Activated CD4-positive, alpha-beta memory T cell treated with anti-CD3 and anti-CD28 coated beads, Interleukin-2, amount 10 ng/mL, durations not matched to agents 7 days and 5 days (primary cell): ENCODE data around the gene HOXD9. TPM values are rescaled to one million over a fixed set of nuclear protein-coding genes. Genes with fewer than 3 reads are reported as not detected.

ENCODE experiments used
- CTCF ChIA-PET: fragments of 350-600 bp; sonication (Branson Sonifier 250); formaldehyde crosslinking; loops from one replicate; lab custom pipeline; 2021; ENCODE audit warnings: antibody characterized with exemption, inconsistent platforms; lab: Charles Lee
- POLR2A ChIA-PET: fragments of 350-600 bp; sonication (Branson Sonifier 250); formaldehyde crosslinking; loops from one replicate; lab custom pipeline; 2021; ENCODE audit warnings: antibody characterized with exemption; lab: Charles Lee
- DNase-seq: peaks from one replicate; pipeline ENCODE4 v3.0.0-alpha.2; 2020
- H3K27ac Mint-ChIP-seq: one replicate; pipeline ENCODE4 v1.8.0; 2021; ENCODE audit warnings: mild to moderate bottlenecking, mixed read lengths
- H3K27me3 Mint-ChIP-seq: one replicate; pipeline ENCODE4 v1.8.0; 2021; ENCODE audit warnings: mixed read lengths
- H3K36me3 Mint-ChIP-seq: one replicate; pipeline ENCODE4 v1.8.0; 2021; ENCODE audit warnings: low read depth, mixed read lengths
- H3K4me1 Mint-ChIP-seq: one replicate; pipeline ENCODE4 v1.8.0; 2021; ENCODE audit warnings: mixed read lengths
- H3K4me3 Mint-ChIP-seq: one replicate; pipeline ENCODE4 v1.8.0; 2021; ENCODE audit warnings: mild to moderate bottlenecking, mixed read lengths
- H3K9me3 Mint-ChIP-seq: one replicate; pipeline ENCODE4 v1.8.0; 2021; ENCODE audit warnings: mixed read lengths
- total RNA-seq, 2 experiments: library from RNA; stranded (reverse); gene quantifications; one replicate each; pipeline ENCODE4 v1.2.3, GENCODE V29; 2021

The HOXD9 gene
- total RNA-seq, 2 experiments from 2014 or later: not detected

DNA sequence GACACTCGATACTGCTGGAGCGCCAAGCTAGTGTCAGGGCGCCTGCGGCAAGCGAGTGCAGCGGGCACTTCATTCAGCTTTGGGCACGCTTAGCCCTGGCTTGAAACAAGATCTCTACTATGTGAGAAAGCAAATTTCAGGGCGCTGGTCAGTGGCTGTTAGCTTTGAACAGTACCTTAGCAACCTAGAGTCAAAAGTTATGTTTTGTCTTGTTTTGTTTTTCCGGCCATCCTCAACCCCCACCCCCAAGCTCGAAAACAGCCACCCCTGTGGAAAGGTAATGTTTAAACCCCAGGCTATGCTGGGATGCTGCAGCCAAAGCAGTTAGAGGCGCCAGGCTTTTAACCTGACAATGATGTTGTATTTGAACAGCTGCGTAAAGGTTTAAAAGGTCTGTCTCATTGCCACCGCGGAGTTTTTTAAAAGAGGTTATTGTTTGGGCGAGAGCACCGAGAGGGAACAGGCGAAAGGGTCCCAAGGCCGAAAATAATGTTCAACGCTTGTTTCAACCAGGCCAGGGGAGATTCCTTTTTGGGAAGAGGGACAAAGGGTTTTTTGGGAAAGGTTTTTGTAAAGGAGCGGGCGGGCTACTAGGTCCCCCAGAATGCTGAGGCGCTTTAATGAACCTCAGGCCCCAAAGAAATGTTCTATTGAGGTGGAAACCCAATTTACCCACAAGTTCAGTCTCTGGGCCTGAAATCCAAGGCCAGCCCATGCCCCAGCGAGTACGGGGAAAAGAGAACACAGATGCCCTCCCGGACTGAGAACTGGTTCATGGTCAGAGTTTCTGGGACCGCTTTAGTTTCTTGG is 8.2 kb upstream of the HOXD9 start:
- Mint-ChIP-seq H3K9me3 (no peaks in the 10 kb centered on the region), H3K27me3 (peaks cover 92% of the 10 kb centered on the region), H3K4me3 (no peak overlapping the region), H3K27ac (no peak overlapping the region), H3K36me3 (peaks cover 10% of the 10 kb centered on the region), H3K4me1 (peaks cover 6% of the 10 kb centered on the region)
- CTCF ChIA-PET: interaction anchor here (1.2 to 1.3 kb wide), 2 partner anchors 17 to 1773 kb away, joined by 3 read pairs; no protein-coding TSS in a partner anchor
- DNase-seq: no peak
- POLR2A ChIA-PET: no interaction called here

DNA sequence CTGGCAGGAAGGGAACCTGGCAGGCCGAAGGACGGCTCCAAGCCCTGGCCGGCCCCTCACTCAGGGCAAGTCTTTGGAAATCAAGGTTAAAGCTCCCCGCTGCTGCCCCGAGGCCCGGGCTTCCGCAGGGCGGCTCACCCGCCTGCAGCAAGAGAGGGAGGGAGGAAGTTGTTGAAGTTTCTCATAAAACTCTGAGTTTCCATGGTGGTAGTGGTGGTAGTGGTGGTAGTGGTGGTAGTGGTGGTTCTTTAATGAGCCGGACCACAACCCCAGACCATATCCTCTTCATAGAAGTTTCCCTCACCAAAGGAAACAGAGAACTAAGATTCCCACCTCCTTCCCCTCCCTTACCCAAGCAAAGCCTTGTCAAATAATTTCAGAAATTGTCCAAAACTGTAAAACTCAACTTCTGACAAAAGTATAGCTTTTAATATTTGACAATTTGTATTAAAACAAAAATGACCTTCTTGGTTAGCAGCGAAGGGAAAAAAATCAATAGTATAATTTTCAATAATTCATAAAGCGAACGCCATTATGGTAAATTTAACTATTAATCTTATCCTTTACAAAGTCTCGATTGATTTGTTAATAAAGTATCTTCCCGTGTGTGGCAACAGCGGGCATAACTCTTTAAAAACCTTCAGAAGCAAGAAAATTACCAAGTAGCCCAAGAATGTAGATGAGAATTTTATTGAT is 7.4 kb upstream of the HOXD9 start:
- H3K4me3 Mint-ChIP-seq: no peak overlapping the region
- H3K27ac Mint-ChIP-seq: no peak overlapping the region
- no peak for DNase-seq
- H3K9me3 Mint-ChIP-seq: no peaks in the 10 kb centered on the region
- ChIA-PET POLR2A (no interaction called here), CTCF (no interaction called here)
- peaks cover 6% of the 10 kb centered on the region for H3K4me1 Mint-ChIP-seq
- peaks cover 8% of the 10 kb centered on the region for H3K36me3 Mint-ChIP-seq
- H3K27me3 Mint-ChIP-seq: peaks cover 92% of the 10 kb centered on the region

DNA sequence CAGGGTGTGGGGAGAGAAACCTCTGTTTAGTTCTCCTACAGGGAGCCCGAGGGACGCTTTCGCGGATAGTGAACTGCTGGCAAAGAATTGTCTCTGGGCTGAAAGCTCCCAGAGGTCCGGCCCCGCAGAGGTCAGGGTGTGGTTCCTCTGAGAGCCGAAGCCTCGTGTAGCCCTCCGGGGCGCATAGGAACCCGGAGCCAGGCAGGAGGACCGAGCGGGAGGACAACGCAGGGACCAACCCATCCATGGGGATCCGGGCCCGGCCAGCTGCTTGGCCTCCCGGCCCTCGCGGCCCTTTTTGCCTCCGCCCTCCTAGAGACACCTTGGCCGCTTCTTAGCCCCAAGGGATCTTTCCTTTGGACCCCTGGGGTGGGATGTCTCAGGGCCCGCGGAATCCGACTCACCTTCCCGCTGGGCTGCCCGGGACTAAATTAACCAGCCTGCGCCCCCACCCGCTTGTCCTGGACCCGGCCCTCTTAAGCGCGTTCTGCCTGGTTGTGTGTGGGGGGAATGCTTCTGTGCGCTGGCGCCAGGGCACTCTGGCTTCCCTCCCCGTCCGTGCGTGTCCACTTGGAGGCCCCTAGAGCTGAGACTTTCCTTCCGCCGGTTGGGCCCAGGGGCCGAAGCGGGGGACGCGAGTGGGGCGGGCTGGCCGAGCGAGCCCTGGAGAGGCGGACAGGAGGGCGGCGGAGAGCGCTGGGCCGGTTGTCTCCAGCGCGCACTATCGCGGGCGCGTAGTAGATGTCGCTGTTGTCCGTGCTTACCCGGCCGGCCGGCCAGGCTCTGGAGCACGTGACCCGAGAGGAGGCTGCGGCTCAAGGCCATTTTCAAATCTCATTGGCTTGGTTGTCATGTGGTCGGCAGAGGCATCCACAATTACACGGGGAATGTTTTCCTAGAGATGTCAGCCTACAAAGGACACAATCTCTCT is 6.4 kb upstream of the HOXD9 start, which contains the start of gene HOXD10:
HOXD10 (plus strand) TSS at position 896 of the 931 bp plus-strand sequence. CDS start 56 bp downstream, outside the sequence.
- Mint-ChIP-seq H3K4me1 (peaks cover 6% of the 10 kb centered on the region), H3K36me3 (peaks cover 8% of the 10 kb centered on the region)

DNA sequence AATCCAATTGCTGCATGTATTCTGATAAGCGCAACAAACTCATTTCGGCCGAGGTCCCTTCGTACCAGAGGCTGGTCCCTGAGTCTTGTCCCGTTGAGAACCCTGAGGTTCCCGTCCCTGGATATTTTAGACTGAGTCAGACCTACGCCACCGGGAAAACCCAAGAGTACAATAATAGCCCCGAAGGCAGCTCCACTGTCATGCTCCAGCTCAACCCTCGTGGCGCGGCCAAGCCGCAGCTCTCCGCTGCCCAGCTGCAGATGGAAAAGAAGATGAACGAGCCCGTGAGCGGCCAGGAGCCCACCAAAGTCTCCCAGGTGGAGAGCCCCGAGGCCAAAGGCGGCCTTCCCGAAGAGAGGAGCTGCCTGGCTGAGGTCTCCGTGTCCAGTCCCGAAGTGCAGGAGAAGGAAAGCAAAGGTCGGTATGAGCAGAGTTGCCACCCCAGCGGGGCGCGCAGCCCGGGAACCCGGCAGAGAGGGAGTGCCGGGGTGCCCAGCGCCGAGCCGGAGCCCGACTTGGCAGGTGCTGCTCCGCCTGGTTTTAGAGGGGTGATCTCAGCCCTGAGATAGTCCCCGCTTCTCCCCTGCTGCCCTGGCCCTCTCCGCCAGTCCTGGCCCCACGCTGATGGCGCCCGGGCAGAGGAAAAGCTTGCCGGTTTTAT is 5.2 kb upstream of the HOXD9 start:
- ChIA-PET CTCF (interaction anchor here (1.0 to 1.5 kb wide), 2 partner anchors 9 to 15 kb away, joined by 3 to 4 read pairs; no protein-coding TSS in a partner anchor), POLR2A (no interaction called here)
- Mint-ChIP-seq H3K4me3 (no peak overlapping the region), H3K9me3 (no peaks in the 10 kb centered on the region), H3K27me3 (peaks cover 88% of the 10 kb centered on the region), H3K36me3 (peaks cover 8% of the 10 kb centered on the region), H3K27ac (peak overlapping the region; percentile 35), H3K4me1 (peaks cover 6% of the 10 kb centered on the region)
- no peak for DNase-seq

More for the DNA sequence above, 6.4 kb upstream of the HOXD9 start, which contains the start of gene HOXD10:
- ChIA-PET POLR2A (no interaction called here), CTCF (interaction anchor here (1.0 kb wide), 1 partner anchor 16 kb away, joined by 4 read pairs; no protein-coding TSS in a partner anchor)
- no peak within 1 kb of the TSS for H3K4me3 Mint-ChIP-seq
- H3K9me3 Mint-ChIP-seq: no peaks in the 10 kb centered on the region
- H3K27ac Mint-ChIP-seq: peak within 1 kb of the TSS; percentile 35
- DNase-seq: no peak
- peaks cover 92% of the 10 kb centered on the region for H3K27me3 Mint-ChIP-seq

DNA sequence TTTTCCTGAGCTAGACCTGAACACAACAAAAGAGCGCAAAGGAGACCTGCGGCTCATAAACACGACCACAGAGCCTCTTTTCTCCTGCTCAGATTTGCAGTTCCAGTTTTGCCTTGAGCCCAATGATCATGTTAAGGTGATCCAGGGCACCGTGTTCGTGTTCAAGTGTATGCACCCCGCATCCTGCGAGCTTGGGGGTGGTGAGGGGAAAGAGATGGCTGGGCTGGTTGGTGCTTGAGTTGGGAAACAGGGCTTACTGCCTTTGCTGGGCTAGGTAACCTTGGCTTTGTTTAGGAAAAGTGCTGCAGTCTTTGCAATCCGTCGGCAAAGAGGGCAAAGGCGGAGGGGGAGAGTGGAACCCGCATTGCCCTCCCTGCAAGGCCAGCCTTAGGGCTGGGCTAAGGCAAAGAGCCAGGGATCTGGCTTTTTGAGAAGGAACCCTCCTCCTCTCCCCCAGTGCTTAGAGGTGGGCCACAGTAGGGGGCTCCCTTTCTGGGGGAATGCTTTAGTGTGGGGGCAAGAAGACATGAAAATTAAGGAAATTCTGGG is 4.6 kb upstream of the HOXD9 start:
- no peak for DNase-seq
- Mint-ChIP-seq H3K9me3 (no peaks in the 10 kb centered on the region), H3K27ac (no peak overlapping the region), H3K36me3 (peaks cover 8% of the 10 kb centered on the region), H3K4me3 (no peak overlapping the region), H3K27me3 (peaks cover 86% of the 10 kb centered on the region), H3K4me1 (peaks cover 6% of the 10 kb centered on the region)
- ChIA-PET CTCF (interaction anchor here (1.5 kb wide), 1 partner anchor 8 kb away, joined by 3 read pairs; no protein-coding TSS in a partner anchor), POLR2A (no interaction called here)

DNA sequence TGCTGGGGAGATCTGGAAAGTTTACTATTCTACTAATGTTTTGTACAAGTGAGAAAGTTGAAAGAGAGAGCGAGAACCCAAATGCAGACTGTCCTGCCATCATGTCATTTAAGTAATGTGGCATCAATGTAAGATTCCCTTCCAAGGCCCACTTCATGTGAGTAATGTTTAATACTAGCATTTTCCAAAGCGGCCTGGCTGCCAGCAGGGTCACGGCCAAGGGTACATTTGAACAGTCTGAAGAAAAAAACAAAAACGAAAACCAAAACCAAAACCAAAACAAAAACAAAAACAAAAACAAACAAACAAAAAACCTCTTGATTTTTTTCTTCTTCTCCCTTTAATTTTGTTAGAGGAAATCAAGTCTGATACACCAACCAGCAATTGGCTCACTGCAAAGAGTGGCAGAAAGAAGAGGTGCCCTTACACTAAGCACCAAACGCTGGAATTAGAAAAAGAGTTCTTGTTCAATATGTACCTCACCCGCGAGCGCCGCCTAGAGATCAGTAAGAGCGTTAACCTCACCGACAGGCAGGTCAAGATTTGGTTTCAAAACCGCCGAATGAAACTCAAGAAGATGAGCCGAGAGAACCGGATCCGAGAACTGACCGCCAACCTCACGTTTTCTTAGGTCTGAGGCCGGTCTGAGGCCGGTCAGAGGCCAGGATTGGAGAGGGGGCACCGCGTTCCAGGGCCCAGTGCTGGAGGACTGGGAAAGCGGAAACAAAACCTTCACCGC is 3.7 kb upstream of the HOXD9 start:
- H3K4me3 Mint-ChIP-seq: peak overlapping the region; percentile 60
- peaks cover 6% of the 10 kb centered on the region for H3K4me1 Mint-ChIP-seq
- H3K27me3 Mint-ChIP-seq: peaks cover 84% of the 10 kb centered on the region
- H3K27ac Mint-ChIP-seq: peak overlapping the region; percentile 19
- H3K36me3 Mint-ChIP-seq: peaks cover 6% of the 10 kb centered on the region
- H3K9me3 Mint-ChIP-seq: no peaks in the 10 kb centered on the region
- POLR2A ChIA-PET: no interaction called here
- peak; percentile 33 for DNase-seq
- CTCF ChIA-PET: interaction anchor here (1.5 kb wide), 1 partner anchor 7 kb away, joined by 3 read pairs; no protein-coding TSS in a partner anchor

DNA sequence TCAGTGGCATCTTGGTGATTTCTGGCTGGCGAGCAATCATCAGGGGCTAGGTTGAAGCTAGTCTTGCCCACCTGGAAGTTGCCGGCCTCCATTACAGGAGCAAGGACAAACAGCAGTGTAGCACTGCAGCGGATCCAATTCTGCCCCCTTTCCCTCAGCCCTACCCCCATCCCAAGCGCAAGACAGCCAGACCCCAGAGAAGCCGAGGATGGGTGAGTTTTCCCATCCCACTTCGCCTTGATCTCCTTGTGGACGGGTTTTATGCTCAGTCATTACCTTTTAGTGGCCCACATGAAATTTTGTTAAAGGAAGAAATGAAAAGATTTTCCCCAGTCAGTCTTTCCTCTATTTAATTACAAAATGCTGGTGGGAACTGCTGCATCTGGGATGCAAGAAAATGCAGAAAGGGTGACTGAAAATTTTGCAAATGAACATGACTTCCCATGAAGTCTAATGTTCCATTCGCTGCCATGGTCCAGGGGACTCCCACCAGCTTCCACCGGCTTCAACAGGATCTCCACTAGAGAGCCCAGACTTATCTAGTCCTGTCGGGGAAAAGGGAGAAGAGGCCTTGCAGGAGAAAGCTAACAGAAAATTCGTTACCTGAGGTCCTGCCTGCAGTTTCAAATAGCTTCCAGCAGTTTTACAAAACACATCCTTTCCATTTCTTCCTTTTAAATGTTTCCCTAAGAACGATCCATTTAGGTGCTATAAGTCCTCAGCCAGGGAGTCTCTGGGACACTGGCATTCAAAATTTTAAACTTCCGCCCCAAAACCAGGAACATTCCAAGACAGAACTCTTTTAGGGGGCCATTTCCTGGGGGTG is 1.9 kb upstream of the HOXD9 start:
- Mint-ChIP-seq H3K27me3 (peaks cover 86% of the 10 kb centered on the region), H3K4me3 (no peak overlapping the region), H3K9me3 (no peaks in the 10 kb centered on the region), H3K4me1 (peaks cover 6% of the 10 kb centered on the region), H3K27ac (no peak overlapping the region), H3K36me3 (peaks cover 2% of the 10 kb centered on the region)
- no peak for DNase-seq
- CTCF ChIA-PET: interaction anchor here (0.8 to 2.3 kb wide), 6 partner anchors 10 to 43 kb away, joined by 3 to 9 read pairs (median 4); no protein-coding TSS in a partner anchor
- POLR2A ChIA-PET: interaction anchor here (0.8 to 1.6 kb wide), 3 partner anchors 12 to 47 kb away, joined by 3 read pairs; no protein-coding TSS in a partner anchor

DNA sequence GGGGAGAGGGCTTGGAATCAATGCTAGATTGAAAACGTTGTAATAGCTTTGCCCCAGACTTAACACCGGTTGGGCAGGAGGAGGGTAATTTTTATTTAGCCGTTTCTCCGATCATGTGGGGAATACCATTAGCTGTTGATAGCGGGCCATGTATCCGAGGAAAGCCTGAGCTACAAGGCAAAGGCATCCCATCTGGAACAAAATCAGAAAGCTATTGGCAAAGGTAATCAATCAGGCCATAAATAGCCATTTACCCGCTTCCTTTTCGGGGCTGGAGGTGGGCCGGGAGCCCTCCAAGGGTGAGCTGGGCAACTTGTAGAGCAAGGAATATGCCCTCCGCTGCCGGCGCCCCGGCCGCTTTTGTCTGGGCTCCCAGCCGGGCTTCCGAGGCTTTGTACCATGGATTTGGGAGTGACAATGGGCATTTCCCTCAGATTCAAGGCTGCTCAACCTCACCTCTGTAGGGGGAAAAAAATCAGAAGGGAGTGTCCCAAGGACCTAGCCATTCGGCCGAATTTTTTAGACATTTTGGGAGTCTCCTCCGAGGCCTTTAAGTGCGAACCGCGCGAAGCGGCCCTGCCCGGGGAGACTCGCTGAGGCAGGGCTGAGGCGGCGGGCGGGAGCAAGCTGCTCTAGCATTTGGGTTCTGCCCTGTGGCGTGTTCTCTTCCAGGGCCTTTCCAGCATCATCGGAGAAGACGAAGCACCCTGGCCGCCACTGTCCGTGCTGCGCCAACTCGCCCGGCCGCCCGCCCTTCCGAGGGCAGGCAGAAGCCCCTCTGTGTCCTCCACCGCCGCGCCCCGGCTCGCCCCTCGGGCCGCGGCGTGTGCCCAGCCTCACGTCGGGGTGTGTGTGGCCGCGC is 1.1 kb upstream of the HOXD9 start:
- H3K4me1 Mint-ChIP-seq: peaks cover 6% of the 10 kb centered on the region
- no peak overlapping the region for H3K27ac Mint-ChIP-seq
- CTCF ChIA-PET: interaction anchor here (0.8 to 2.3 kb wide), 6 partner anchors 10 to 531 kb away, joined by 3 to 9 read pairs (median 4); no protein-coding TSS in a partner anchor
- H3K27me3 Mint-ChIP-seq: peaks cover 86% of the 10 kb centered on the region
- POLR2A ChIA-PET: interaction anchor here (1.0 to 1.6 kb wide), 3 partner anchors 11 to 462 kb away, joined by 3 read pairs; no protein-coding TSS in a partner anchor
- H3K36me3 Mint-ChIP-seq: peaks cover 2% of the 10 kb centered on the region
- no peak overlapping the region for H3K4me3 Mint-ChIP-seq
- no peak for DNase-seq
- no peaks in the 10 kb centered on the region for H3K9me3 Mint-ChIP-seq

DNA sequence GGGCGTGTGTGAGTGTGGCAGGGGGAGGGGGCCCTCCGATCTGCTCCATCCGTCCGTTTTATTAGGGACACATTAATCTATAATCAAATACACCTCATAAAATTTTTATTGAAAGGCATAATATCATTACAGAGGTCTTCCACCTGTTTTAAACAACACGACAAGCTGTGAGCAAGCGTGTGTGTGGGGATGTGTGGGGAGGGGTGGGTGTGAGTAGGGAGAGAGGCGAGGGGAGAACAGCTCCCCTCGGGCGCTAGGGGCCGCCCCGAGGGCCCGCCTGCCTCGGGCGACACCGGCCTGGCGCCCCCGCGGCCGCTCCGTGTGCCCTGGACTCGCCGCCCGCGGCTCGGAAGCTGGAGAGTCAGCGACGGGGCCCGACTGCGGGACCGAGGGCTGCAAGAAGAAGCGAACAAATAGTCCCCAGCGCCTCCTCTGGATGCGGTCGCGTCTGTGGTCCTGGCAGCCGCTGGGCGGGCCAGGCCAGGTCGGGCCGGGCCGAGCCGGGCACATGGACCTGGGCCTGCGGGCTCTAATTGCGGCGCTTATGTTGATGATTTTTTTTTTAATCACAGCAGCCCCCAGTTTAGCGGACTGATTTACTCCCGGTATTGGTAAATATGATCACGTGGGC is 352 bp upstream of the HOXD9 start:
- CTCF ChIA-PET: interaction anchor here (1.2 to 2.3 kb wide), 2 partner anchors 11 to 530 kb away, joined by 3 to 9 read pairs; no protein-coding TSS in a partner anchor
- DNase-seq: no peak
- Mint-ChIP-seq H3K9me3 (no peaks in the 10 kb centered on the region), H3K4me1 (peaks cover 6% of the 10 kb centered on the region), H3K4me3 (no peak overlapping the region), H3K36me3 (peaks cover 2% of the 10 kb centered on the region), H3K27ac (peak overlapping the region; percentile 35), H3K27me3 (peaks cover 85% of the 10 kb centered on the region)
- POLR2A ChIA-PET: interaction anchor here (1.0 kb wide), 1 partner anchor 461 kb away, joined by 3 read pairs; no protein-coding TSS in a partner anchor
